Mesodermal cell (in vitro differentiated cells): ENCODE results near the gene TAF1.
"Not testable (repeated sequence)": the region's sequence is repeated elsewhere in the genome, so short reads cannot be mapped to it uniquely, and the experiment has no call there.

Source experiments
- H3K27ac ChIP-seq: 2 replicates; pipeline ENCODE4 v1.7.0; 2013; ENCODE audit warnings: mild to moderate bottlenecking, low read depth, low read length, moderate library complexity; ENCODE audit not compliant: severe bottlenecking
- H3K36me3 ChIP-seq: 2 replicates; pipeline ENCODE4 v1.7.1; 2013; ENCODE audit warnings: mild to moderate bottlenecking, low read length, moderate library complexity; ENCODE audit not compliant: control insufficient read depth, insufficient read depth
- H3K4me1 ChIP-seq: one replicate; pipeline ENCODE4 v1.7.1; 2013; ENCODE audit warnings: mild to moderate bottlenecking, low read length; ENCODE audit not compliant: insufficient read depth, control insufficient read depth, poor library complexity, severe bottlenecking
- H3K4me3 ChIP-seq: 2 replicates; pipeline ENCODE4 v1.7.0; 2013; ENCODE audit warnings: low read length, control low read depth, mild to moderate bottlenecking; ENCODE audit not compliant: insufficient read depth, poor library complexity, severe bottlenecking; ENCODE audit errors: extremely low read depth
- H3K9me3 ChIP-seq: 2 replicates; pipeline ENCODE4 v1.7.1; 2013; ENCODE audit warnings: mild to moderate bottlenecking, low read length, moderate library complexity; ENCODE audit not compliant: control insufficient read depth
- WGBS, 2 experiments: methylation state at CpG; one replicate each; pipeline ENCODE4 v1.1.5; 2013; ENCODE audit warnings: missing lambda C conversion rate in 2 of 2; ENCODE audit not compliant: insufficient coverage in 2 of 2; 5-methylcytosine and 5-hydroxymethylcytosine counted together

TAF1 gene

GRCh38 chrX:71364221-71364620, 1.9 kb upstream of the TAF1 start:
- Histone ChIP-seq H3K9me3 (no peaks in the 10 kb centered on the region), H3K27ac (no peak overlapping the region), H3K4me3 (no peak overlapping the region), H3K4me1 (no peaks in the 10 kb centered on the region), H3K36me3 (peaks cover 2% of the 10 kb centered on the region)
- WGBS, 2 experiments, result 95 to 97% methylated on average over 4 to 5 of the region's 14 CpGs

- Histone ChIP-seq H3K9me3 (no peaks in the 10 kb centered on the region), H3K4me1 (no peaks in the 10 kb centered on the region), H3K27ac (peak overlapping the region; percentile 85), H3K36me3 (peaks cover 9% of the 10 kb centered on the region), H3K4me3 (peak overlapping the region; percentile 56)
- 2 to 3% methylated on average over 9 to 11 of the region's 16 CpGs for WGBS, 2 experiments
Measured at GRCh38 chrX:71365356-71365874, 742 bp upstream of the TAF1 start.

- Histone ChIP-seq H3K36me3 (peaks cover 22% of the 10 kb centered on the region), H3K4me1 (no peaks in the 10 kb centered on the region), H3K27ac (peak overlapping the region; percentile 85), H3K4me3 (peak overlapping the region; percentile 66), H3K9me3 (no peaks in the 10 kb centered on the region)
- 0 to 3% methylated on average over 7 to 19 of the region's 36 CpGs for WGBS, 2 experiments
Measured at GRCh38 chrX:71366674-71367256, 608 bp downstream of the TAF1 start.

- Histone ChIP-seq H3K4me1 (no peaks in the 10 kb centered on the region), H3K4me3 (peak overlapping the region; percentile 66), H3K9me3 (no peaks in the 10 kb centered on the region), H3K27ac (no peak overlapping the region), H3K36me3 (peaks cover 28% of the 10 kb centered on the region)
- 69% methylated on average over 4 of the region's 14 CpGs; no CpG with 5 or more reads in 1 of the 2 experiments for whole genome bisulfite sequencing, 2 experiments
Measured at GRCh38 chrX:71367396-71367795, 1.2 kb downstream of the TAF1 start.

- Histone ChIP-seq H3K36me3 (peaks cover 43% of the 10 kb centered on the region), H3K4me3 (no peak overlapping the region), H3K4me1 (no peaks in the 10 kb centered on the region), H3K9me3 (no peaks in the 10 kb centered on the region), H3K27ac (no peak overlapping the region)
- WGBS, 2 experiments, result 100% methylated on average over 1 of the region's 4 CpGs; no CpG with 5 or more reads in 1 of the 2 experiments
Measured at GRCh38 chrX:71372388-71372787, 6.2 kb downstream of the TAF1 start.

- Histone ChIP-seq H3K4me1 (peaks cover 3% of the 10 kb centered on the region), H3K36me3 (peaks cover 65% of the 10 kb centered on the region), H3K27ac (peak overlapping the region; percentile 59), H3K9me3 (no peaks in the 10 kb centered on the region), H3K4me3 (no peak overlapping the region)
- 88% methylated on average over 2 of the region's 3 CpGs; no CpG with 5 or more reads in 1 of the 2 experiments for WGBS, 2 experiments
Measured at GRCh38 chrX:71378732-71379131, 12.6 kb downstream of the TAF1 start.

- H3K4me1 ChIP-seq, H3K4me3 ChIP-seq, H3K27ac ChIP-seq, H3K9me3 ChIP-seq: not testable (repeated sequence)
- 80% methylated on average over 1 of the region's 4 CpGs; no CpG with 5 or more reads in 1 of the 2 experiments for WGBS, 2 experiments
- peaks cover 69% of the 10 kb centered on the region for H3K36me3 ChIP-seq
Measured at GRCh38 chrX:71391725-71392124, 25.6 kb downstream of the TAF1 start.

GRCh38 chrX:71393919-71394318, 27.8 kb downstream of the TAF1 start:
- Histone ChIP-seq H3K4me1 (no peaks in the 10 kb centered on the region), H3K4me3 (no peak overlapping the region), H3K27ac (no peak overlapping the region), H3K36me3 (peaks cover 76% of the 10 kb centered on the region), H3K9me3 (no peaks in the 10 kb centered on the region)
- WGBS, 2 experiments, result 93 to 98% methylated on average over 3 to 5 of the region's 5 CpGs

GRCh38 chrX:71396576-71396975, 30.4 kb downstream of the TAF1 start:
- no peak overlapping the region for H3K27ac ChIP-seq
- no peak overlapping the region for H3K4me3 ChIP-seq
- no peaks in the 10 kb centered on the region for H3K9me3 ChIP-seq
- peaks cover 67% of the 10 kb centered on the region for H3K36me3 ChIP-seq
- WGBS, 2 experiments, result 100% methylated on average over 1 to 2 of the region's 5 CpGs
- H3K4me1 ChIP-seq, result no peaks in the 10 kb centered on the region

GRCh38 chrX:71400710-71401109, 34.6 kb downstream of the TAF1 start:
- Histone ChIP-seq H3K4me1 (no peaks in the 10 kb centered on the region), H3K27ac (no peak overlapping the region), H3K36me3 (peaks cover 62% of the 10 kb centered on the region), H3K9me3 (no peaks in the 10 kb centered on the region), H3K4me3 (no peak overlapping the region)
- no CpG with 5 or more reads among the region's 1 CpG for WGBS, 2 experiments

GRCh38 chrX:71416260-71416659, 50.1 kb downstream of the TAF1 start:
- H3K4me1 ChIP-seq, H3K27ac ChIP-seq, H3K9me3 ChIP-seq, H3K4me3 ChIP-seq: not testable (repeated sequence)
- no CpG with 5 or more reads among the region's 5 CpGs for WGBS, 2 experiments
- peaks cover 32% of the 10 kb centered on the region for H3K36me3 ChIP-seq
